MCF 10A (cell line): ENCODE results near the gene DRAXIN. TPM values are rescaled to one million over a fixed set of nuclear protein-coding genes. Genes with fewer than 3 reads are reported as not detected.

Experiments
- BruUV-seq: library from RNA; stranded (reverse); fragments of 400-500 nt; replicated peaks from 2 replicates; lab custom pipeline; 2021; lab: Mats Ljungman, UMichigan
- CTCF ChIA-PET: fragments of 300-600 bp; sonication (Branson Sonifier 250); formaldehyde crosslinking; extraction: SDS; loops from one replicate; lab custom pipeline; 2021; ENCODE audit warnings: antibody characterized with exemption, inconsistent platforms; lab: Yijun Ruan, JAX
- POLR2A ChIA-PET: fragments of 300-600, 350-650 bp; sonication (Branson Sonifier 250); formaldehyde crosslinking; extraction: SDS; loops from one replicate; lab custom pipeline; 2020; ENCODE audit warnings: antibody characterized with exemption, inconsistent platforms; lab: Yijun Ruan, JAX
- DNase-seq: peaks from one replicate; pipeline ENCODE4 v3.0.0-alpha.2; 2018; ENCODE audit not compliant: unreplicated experiment
- H3K27ac Mint-ChIP-seq: one replicate; pipeline ENCODE4 v1.8.0; 2022; ENCODE audit warnings: mild to moderate bottlenecking, low read depth, mixed read lengths; ENCODE audit not compliant: unreplicated experiment
- H3K27me3 Mint-ChIP-seq: one replicate; pipeline ENCODE4 v1.8.0; 2022; ENCODE audit warnings: mixed read lengths; ENCODE audit not compliant: insufficient read depth, unreplicated experiment
- H3K36me3 Mint-ChIP-seq: one replicate; pipeline ENCODE4 v1.8.0; 2022; ENCODE audit warnings: mild to moderate bottlenecking, moderate library complexity, mixed read lengths; ENCODE audit not compliant: insufficient read depth, unreplicated experiment
- H3K4me1 Mint-ChIP-seq: one replicate; pipeline ENCODE4 v1.8.0; 2022; ENCODE audit warnings: mixed read lengths; ENCODE audit not compliant: insufficient read depth, unreplicated experiment
- H3K4me3 Mint-ChIP-seq: one replicate; pipeline ENCODE4 v1.8.0; 2022; ENCODE audit warnings: mild to moderate bottlenecking, moderate library complexity, mixed read lengths; ENCODE audit not compliant: unreplicated experiment
- H3K9me3 Mint-ChIP-seq: one replicate; pipeline ENCODE4 v1.8.0; 2022; ENCODE audit warnings: mixed read lengths; ENCODE audit not compliant: unreplicated experiment
- intact Hi-C: fragments of 100-400 bp; cut with micrococcal nuclease; formaldehyde crosslinking; loops from 2 replicates; pipeline ENCODE4 v1.14.1; 2022
- total RNA-seq: library from RNA; stranded (reverse); gene quantifications from 2 replicates; pipeline ENCODE4 v1.2.3, GENCODE V29; 2022
- TF ChIP-seq, protein P1 (sequence below): fragments of 200-600 bp; IDR thresholded peaks from one replicate; pipeline ENCODE4 v1.8.0; 2022; ENCODE audit warnings: antibody characterized with exemption, mild to moderate bottlenecking; ENCODE audit not compliant: unreplicated experiment

Gene DRAXIN
- total RNA-seq, 1 experiment from 2014 or later: 0.07 TPM

DNA sequence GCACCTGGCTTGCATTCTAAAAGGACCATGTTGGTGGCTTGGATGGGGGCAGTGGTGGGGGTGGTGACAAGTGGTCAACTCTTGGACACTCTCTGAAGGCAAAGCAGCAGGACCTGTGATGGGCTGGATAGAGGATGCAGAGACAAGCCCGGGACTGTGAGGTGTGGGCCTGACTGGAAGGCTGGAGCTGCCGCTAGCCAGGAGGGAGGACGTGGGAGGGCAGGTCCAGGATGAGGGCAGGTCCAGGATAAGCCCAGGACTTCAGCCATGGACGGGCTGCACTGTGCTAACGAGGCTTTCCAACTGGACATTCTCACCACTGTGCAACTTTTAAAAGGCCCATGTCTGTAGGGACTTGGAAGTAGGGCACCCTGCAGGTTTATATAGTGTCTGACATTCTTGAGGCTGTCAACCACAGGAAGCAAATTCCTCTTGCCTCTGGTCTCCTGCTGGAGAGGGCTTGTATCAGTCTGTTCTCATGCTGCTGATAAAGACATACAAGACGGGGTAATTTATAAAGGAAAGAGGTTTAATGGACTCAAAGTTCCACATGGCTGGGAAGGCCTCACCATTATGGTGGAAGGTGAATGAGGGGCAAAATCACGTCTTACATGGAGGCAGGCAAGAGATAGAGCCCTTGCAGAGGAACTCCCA is 62.2 kb downstream of the DRAXIN start:
- no peaks in the 10 kb centered on the region for H3K27me3 Mint-ChIP-seq
- CTCF ChIA-PET: no interaction called here
- TF ChIP-seq, protein P1, sequence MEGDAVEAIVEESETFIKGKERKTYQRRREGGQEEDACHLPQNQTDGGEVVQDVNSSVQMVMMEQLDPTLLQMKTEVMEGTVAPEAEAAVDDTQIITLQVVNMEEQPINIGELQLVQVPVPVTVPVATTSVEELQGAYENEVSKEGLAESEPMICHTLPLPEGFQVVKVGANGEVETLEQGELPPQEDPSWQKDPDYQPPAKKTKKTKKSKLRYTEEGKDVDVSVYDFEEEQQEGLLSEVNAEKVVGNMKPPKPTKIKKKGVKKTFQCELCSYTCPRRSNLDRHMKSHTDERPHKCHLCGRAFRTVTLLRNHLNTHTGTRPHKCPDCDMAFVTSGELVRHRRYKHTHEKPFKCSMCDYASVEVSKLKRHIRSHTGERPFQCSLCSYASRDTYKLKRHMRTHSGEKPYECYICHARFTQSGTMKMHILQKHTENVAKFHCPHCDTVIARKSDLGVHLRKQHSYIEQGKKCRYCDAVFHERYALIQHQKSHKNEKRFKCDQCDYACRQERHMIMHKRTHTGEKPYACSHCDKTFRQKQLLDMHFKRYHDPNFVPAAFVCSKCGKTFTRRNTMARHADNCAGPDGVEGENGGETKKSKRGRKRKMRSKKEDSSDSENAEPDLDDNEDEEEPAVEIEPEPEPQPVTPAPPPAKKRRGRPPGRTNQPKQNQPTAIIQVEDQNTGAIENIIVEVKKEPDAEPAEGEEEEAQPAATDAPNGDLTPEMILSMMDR: no peak
- H3K27ac Mint-ChIP-seq: no peak overlapping the region
- peaks cover 7% of the 10 kb centered on the region for H3K36me3 Mint-ChIP-seq
- no peak for DNase-seq
- intact Hi-C loops: no loop called here
- peaks cover 6% of the 10 kb centered on the region for H3K4me1 Mint-ChIP-seq
- POLR2A ChIA-PET: interaction anchor here (0.6 to 0.8 kb wide), 4 partner anchors 17 to 66 kb away, joined by 3 read pairs; no protein-coding TSS in a partner anchor
- H3K9me3 Mint-ChIP-seq: no peaks in the 10 kb centered on the region
- no TSS peak for BruUV-seq
- H3K4me3 Mint-ChIP-seq: no peak overlapping the region

DNA sequence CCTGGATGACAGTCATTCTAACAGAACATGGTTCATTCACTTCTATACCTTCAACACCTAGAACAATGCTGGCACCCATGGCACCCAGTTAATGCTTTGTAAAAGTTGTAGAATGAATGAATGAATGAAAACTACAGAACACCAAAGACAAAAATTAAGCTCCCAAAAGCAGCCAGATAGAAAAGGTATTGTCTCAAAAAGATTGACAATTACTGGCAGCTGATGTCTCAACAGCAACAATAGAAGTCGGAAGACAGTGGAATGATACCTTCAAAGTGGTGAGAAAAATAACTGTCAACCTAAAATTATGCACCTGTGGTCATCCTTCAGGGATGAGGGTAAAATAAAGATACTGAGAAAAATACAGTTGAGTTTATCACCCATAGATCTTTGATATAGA is 65.5 kb downstream of the DRAXIN start:
- POLR2A ChIA-PET: no interaction called here
- no peaks in the 10 kb centered on the region for H3K9me3 Mint-ChIP-seq
- H3K27ac Mint-ChIP-seq: no peak overlapping the region
- peaks cover 13% of the 10 kb centered on the region for H3K27me3 Mint-ChIP-seq
- no peaks in the 10 kb centered on the region for H3K4me1 Mint-ChIP-seq
- DNase-seq: no peak
- H3K4me3 Mint-ChIP-seq: no peak overlapping the region
- TF ChIP-seq, protein P1: no peak
- CTCF ChIA-PET: interaction anchor here (1.0 kb wide), 1 partner anchor 11 kb away, joined by 4 read pairs; no protein-coding TSS in a partner anchor
- intact Hi-C loops: no loop called here
- no peaks in the 10 kb centered on the region for H3K36me3 Mint-ChIP-seq
- no TSS peak for BruUV-seq

GRCh38 chr1:11759791-11760190 is 68.3 kb downstream of the DRAXIN start:
- ChIA-PET POLR2A (no interaction called here), CTCF (interaction anchor here (0.7 kb wide), 1 partner anchor 136 kb away, joined by 3 read pairs; no protein-coding TSS in a partner anchor)
- BruUV-seq: no TSS peak
- TF ChIP-seq, protein P1: no peak
- H3K4me1 Mint-ChIP-seq: no peaks in the 10 kb centered on the region
- intact Hi-C loops: no loop called here
- peaks cover 13% of the 10 kb centered on the region for H3K27me3 Mint-ChIP-seq
- no peak for DNase-seq
- H3K9me3 Mint-ChIP-seq: no peaks in the 10 kb centered on the region
- H3K4me3 Mint-ChIP-seq: no peak overlapping the region
- no peaks in the 10 kb centered on the region for H3K36me3 Mint-ChIP-seq
- H3K27ac Mint-ChIP-seq: no peak overlapping the region

GRCh38 chr1:11761285-11761684 is 69.8 kb downstream of the DRAXIN start:
- CTCF ChIA-PET: no interaction called here
- H3K27me3 Mint-ChIP-seq: peaks cover 13% of the 10 kb centered on the region

More at GRCh38 chr1:11761285-11761684, 69.8 kb downstream of the DRAXIN start:
- intact Hi-C loops: no loop called here
- POLR2A ChIA-PET: no interaction called here
- no peak overlapping the region for H3K4me3 Mint-ChIP-seq
- H3K36me3 Mint-ChIP-seq: no peaks in the 10 kb centered on the region
- H3K4me1 Mint-ChIP-seq: no peaks in the 10 kb centered on the region
- DNase-seq: no peak
- no TSS peak for BruUV-seq
- TF ChIP-seq, protein P1: no peak
- H3K9me3 Mint-ChIP-seq: no peaks in the 10 kb centered on the region
- no peak overlapping the region for H3K27ac Mint-ChIP-seq
